H1 (cell line): ENCODE measurements around the gene PLIN1. TPM values are rescaled to one million over a fixed set of nuclear protein-coding genes. Genes with fewer than 3 reads are reported as not detected.
A peak's percentile ranks its signal among the peaks of the same experiment; 100 is the strongest.

Experiments
- CTCF ChIA-PET: fragments of 300-600 bp; sonication (Branson Sonifier 250); formaldehyde crosslinking; loops from one replicate; lab custom pipeline; 2021; ENCODE audit not compliant: partially characterized antibody; lab: Charles Lee
- POLR2A ChIA-PET: fragments of 300-600 bp; sonication (Branson Sonifier 250); formaldehyde crosslinking; loops from one replicate; lab custom pipeline; 2021; ENCODE audit warnings: inconsistent platforms; ENCODE audit not compliant: partially characterized antibody; lab: Charles Lee
- DNase-seq, 2 experiments: peaks; one replicate each; pipeline versions ENCODE4 v3.0.0 to v3.0.0-alpha.2; 2010 to 2022; ENCODE audit warnings: low spot score in 2 of 2, low read depth in 1 of 2, mixed read lengths in 1 of 2
- FAIRE-seq: peaks from 2 replicates; lab custom pipeline; 2011; peaks lifted over from hg19 to GRCh38; lab: Jason Lieb, UNC
- H2AFZ ChIP-seq: 2 replicates; pipeline ENCODE4 v1.8.1; 2012; ENCODE audit warnings: low read length, inconsistent platforms
- H2AK5ac ChIP-seq: 2 replicates; pipeline ENCODE4 v1.6.1; 2013; ENCODE audit warnings: low read depth, low read length
- H2BK120ac ChIP-seq: replicated peaks from 2 replicates; pipeline ENCODE3; 2013; ENCODE audit warnings: low read depth, low read length, inconsistent platforms
- H2BK12ac ChIP-seq: 2 replicates; pipeline ENCODE4 v1.6.1; 2013; ENCODE audit warnings: low read depth, low read length
- H2BK15ac ChIP-seq: 2 replicates; pipeline ENCODE4 v1.6.1; 2013; ENCODE audit warnings: low read length
- H2BK20ac ChIP-seq: 2 replicates; pipeline ENCODE4 v1.6.1; 2013; ENCODE audit warnings: low read length
- H2BK5ac ChIP-seq: 2 replicates; pipeline ENCODE4 v1.6.1; 2013; ENCODE audit warnings: low read depth, low read length
- H3K14ac ChIP-seq: 2 replicates; pipeline ENCODE4 v1.6.1; 2013; ENCODE audit warnings: inconsistent platforms; ENCODE audit not compliant: insufficient read length
- H3K18ac ChIP-seq: 2 replicates; pipeline ENCODE4 v1.6.1; 2013; ENCODE audit warnings: low read length; ENCODE audit errors: extremely low read depth
- H3K23ac ChIP-seq: 2 replicates; pipeline ENCODE4 v1.6.1; 2013; ENCODE audit warnings: inconsistent platforms; ENCODE audit not compliant: insufficient read length
- H3K23me2 ChIP-seq: 2 replicates; pipeline ENCODE4 v1.6.1; 2013; ENCODE audit warnings: low read depth, low read length
- H3K27ac ChIP-seq: 2 replicates; pipeline ENCODE4 v1.6.1; 2011; ENCODE audit warnings: low read depth, low read length, inconsistent platforms
- H3K27me3 ChIP-seq, 4 experiments: replicated peaks in 1 of 4; 1 replicate in 1 of 4; 2 replicates in 3 of 4; pipeline versions ENCODE4 v1.6.1 to v1.8.1; 2011 to 2013; ENCODE audit warnings: low read length in 3 of 4, mild to moderate bottlenecking in 3 of 4, inconsistent platforms in 2 of 4, mixed read lengths in 2 of 4, moderate library complexity in 1 of 4; ENCODE audit not compliant: control insufficient read depth in 3 of 4, insufficient read depth in 3 of 4; ENCODE audit errors: extremely low read depth in 1 of 4
- H3K36me3 ChIP-seq, 4 experiments: 2 replicates each; pipeline versions ENCODE4 v1.6.1 to v1.8.1; 2011 to 2013; ENCODE audit warnings: mild to moderate bottlenecking in 4 of 4, low read length in 3 of 4, moderate library complexity in 2 of 4, control low read depth in 1 of 4, inconsistent platforms in 1 of 4; ENCODE audit not compliant: insufficient read depth in 4 of 4, control insufficient read depth in 2 of 4
- H3K4ac ChIP-seq: replicated peaks from 2 replicates; pipeline ENCODE3; 2013; ENCODE audit warnings: low read length, low read depth, mixed read lengths, inconsistent platforms; ENCODE audit not compliant: insufficient read length
- H3K4me1 ChIP-seq, 4 experiments: replicated peaks in 1 of 4; 1 replicate in 1 of 4; 2 replicates in 3 of 4; pipeline versions ENCODE4 v1.6.1 to v1.8.1; 2011 to 2013; ENCODE audit warnings: low read length in 3 of 4, inconsistent platforms in 2 of 4, mixed read lengths in 1 of 4; ENCODE audit not compliant: insufficient read depth in 4 of 4, control insufficient read depth in 3 of 4
- H3K4me2 ChIP-seq, 2 experiments: 2 replicates each; pipeline versions ENCODE4 v1.6.1 to v1.8.1; 2011 to 2013; ENCODE audit warnings: low read depth in 2 of 2, low read length in 2 of 2, control low read depth in 1 of 2, inconsistent platforms in 1 of 2, mild to moderate bottlenecking in 1 of 2; ENCODE audit not compliant: insufficient read depth in 1 of 2
- H3K4me3 ChIP-seq, 4 experiments: fragments of 200-600, 300-600 bp in 1 of 4; sonication (generic), shearing (Covaris generic), sonication (Bioruptor Twin) in 1 of 4; 2 replicates each; pipeline versions ENCODE4 v1.5.1 to v1.8.1; 2011 to 2016; ENCODE audit warnings: low read length in 4 of 4, low read depth in 3 of 4, control low read depth in 2 of 4, inconsistent platforms in 2 of 4, mild to moderate bottlenecking in 2 of 4, mixed read lengths in 1 of 4, moderate library complexity in 1 of 4; ENCODE audit not compliant: insufficient read depth in 2 of 4; ENCODE audit errors: extremely low read depth in 1 of 4
- H3K56ac ChIP-seq: replicated peaks from 2 replicates; pipeline ENCODE3; 2013; ENCODE audit warnings: low read depth, mild to moderate bottlenecking, mixed read lengths, low read length, inconsistent platforms; ENCODE audit not compliant: insufficient read length
- H3K79me1 ChIP-seq: 2 replicates; pipeline ENCODE4 v1.6.1; 2013; ENCODE audit warnings: low read depth, low read length, control low read depth
- H3K79me2 ChIP-seq, 2 experiments: 2 replicates each; pipeline versions ENCODE4 v1.6.1 to v1.8.1; 2012 to 2013; ENCODE audit warnings: low read length in 2 of 2, mild to moderate bottlenecking in 2 of 2, inconsistent platforms in 1 of 2; ENCODE audit not compliant: insufficient read depth in 2 of 2, control insufficient read depth in 1 of 2
- H3K9ac ChIP-seq, 4 experiments: replicated peaks in 1 of 4; 1 replicate in 1 of 4; 2 replicates in 3 of 4; pipeline versions ENCODE4 v1.6.1 to v1.8.1; 2011 to 2013; ENCODE audit warnings: low read depth in 3 of 4, low read length in 3 of 4, control low read depth in 2 of 4, mild to moderate bottlenecking in 2 of 4, moderate library complexity in 2 of 4, inconsistent platforms in 1 of 4; ENCODE audit errors: extremely low read depth in 1 of 4
- H3K9me3 ChIP-seq, 2 experiments: 2 replicates each; pipeline versions ENCODE4 v1.6.1 to v1.8.1; 2012 to 2013; ENCODE audit warnings: mild to moderate bottlenecking in 2 of 2, moderate library complexity in 2 of 2, control low read depth in 1 of 2, inconsistent platforms in 1 of 2, low read depth in 1 of 2, low read length in 1 of 2, mixed read lengths in 1 of 2; ENCODE audit not compliant: insufficient read depth in 2 of 2
- H4K20me1 ChIP-seq, 2 experiments: replicated peaks in 1 of 2; 2 replicates each; pipeline versions ENCODE3 to v1.8.1; 2011 to 2013; ENCODE audit warnings: inconsistent platforms in 2 of 2, low read length in 2 of 2, mild to moderate bottlenecking in 1 of 2; ENCODE audit not compliant: insufficient read depth in 2 of 2, control insufficient read depth in 1 of 2
- H4K5ac ChIP-seq: 2 replicates; pipeline ENCODE4 v1.6.1; 2013; ENCODE audit warnings: low read length, low read depth, mixed read lengths, inconsistent platforms; ENCODE audit not compliant: insufficient read length
- H4K8ac ChIP-seq: 2 replicates; pipeline ENCODE4 v1.8.0; 2013; ENCODE audit warnings: mild to moderate bottlenecking, moderate library complexity, low read length, inconsistent platforms; ENCODE audit not compliant: insufficient read depth; ENCODE audit errors: extremely low read depth
- H4K91ac ChIP-seq: replicated peaks from 2 replicates; pipeline ENCODE3; 2013; ENCODE audit warnings: low read length, mixed read lengths, inconsistent platforms; ENCODE audit not compliant: insufficient read length
- ATF2 ChIP-seq: IDR thresholded peaks from 2 replicates; pipeline ENCODE4 v1.6.1; 2012; ENCODE audit warnings: low read length, inconsistent platforms
- BRCA1 ChIP-seq: IDR thresholded peaks from 2 replicates; pipeline ENCODE4 v1.6.1; 2012; ENCODE audit warnings: low read depth, low read length, improper control_type of control experiment
- CEBPB ChIP-seq: IDR thresholded peaks from 2 replicates; pipeline ENCODE4 v1.6.1; 2012; ENCODE audit warnings: low read depth, low read length
- FOSL1 ChIP-seq: IDR thresholded peaks from 2 replicates; pipeline ENCODE4 v1.6.1; 2011; ENCODE audit warnings: mild to moderate bottlenecking, low read depth, low read length, moderate library complexity; ENCODE audit not compliant: insufficient read depth
- GTF2F1 ChIP-seq: IDR thresholded peaks from 2 replicates; pipeline ENCODE4 v1.6.1; 2012; ENCODE audit warnings: low read depth, low read length, improper control_type of control experiment, borderline replicate concordance
- JUN ChIP-seq: IDR thresholded peaks from 2 replicates; pipeline ENCODE4 v1.6.1; 2011; ENCODE audit warnings: low read depth, mild to moderate bottlenecking, improper control_type of control experiment, low read length
- PHF8 ChIP-seq: fragments of 200-600 bp; sonication (generic); conservative IDR thresholded peaks from 2 replicates; pipeline ENCODE4 v1.7.1; 2012; ENCODE audit warnings: low read depth, mild to moderate bottlenecking, inconsistent platforms, low read length, moderate library complexity
- SIN3A ChIP-seq, 2 experiments: IDR thresholded peaks in 1 of 2; conservative IDR thresholded peaks in 1 of 2; 2 replicates each; pipeline ENCODE4 v1.6.1; 2011 to 2012; ENCODE audit warnings: low read length in 2 of 2, improper control_type of control experiment in 1 of 2, low read depth in 1 of 2, mild to moderate bottlenecking in 1 of 2
- SP4 ChIP-seq: IDR thresholded peaks from 2 replicates; pipeline ENCODE4 v1.6.1; 2012; ENCODE audit warnings: low read length, inconsistent platforms
- SRF ChIP-seq: IDR thresholded peaks from 2 replicates; pipeline ENCODE4 v1.6.1; 2011; ENCODE audit warnings: mild to moderate bottlenecking, low read depth, low read length, moderate library complexity
- TAF7 ChIP-seq: optimal IDR thresholded peaks from 2 replicates; pipeline ENCODE3; 2011; ENCODE audit warnings: low read depth, mild to moderate bottlenecking, inconsistent platforms, low read length, moderate library complexity, borderline replicate concordance
- TCF12 ChIP-seq: IDR thresholded peaks from 2 replicates; pipeline ENCODE4 v1.6.1; 2011; ENCODE audit warnings: low read depth, mild to moderate bottlenecking, low read length
- WGBS, 2 experiments: shearing (Covaris generic) in 1 of 2; methylation state at CpG; one replicate each; pipeline versions ENCODE4 v1.1.6 to v1.1.7; 2013 to 2015; ENCODE audit warnings: low lambda C conversion rate in 2 of 2, mixed read lengths in 2 of 2, inconsistent platforms in 1 of 2, low coverage in 1 of 2, missing lambda C conversion rate in 1 of 2; ENCODE audit not compliant: insufficient replicate concordance in 2 of 2, insufficient coverage in 1 of 2, insufficient read length in 1 of 2; ENCODE audit errors: extremely low coverage in 1 of 2, missing lambda C conversion rate in 1 of 2; 5-methylcytosine and 5-hydroxymethylcytosine counted together
- polyA plus RNA-seq, 7 experiments: library from polyadenylated mRNA; depleted of rRNA in 3 of 7; stranded (reverse) in 5 of 7; unstranded in 2 of 7; fragments of >200 nt in 5 of 7; fragments of 200-250 nt in 2 of 7; gene quantifications; 1 replicate in 5 of 7; 2 replicates in 1 of 7; 4 replicates in 1 of 7; pipeline versions ENCODE4 v1.2.1 to v1.2.3, GENCODE V29; 2011 to 2013; ENCODE audit warnings: missing spikeins in 2 of 7, mixed read lengths in 2 of 7
- total RNA-seq: library from RNA; stranded (reverse); fragmentation: NEBNext Ultra II Directional; extraction: Animal tissue kit (Norgen Biotek cat#: 25700); gene quantifications from 2 replicates; pipeline ENCODE4 v1.2.1, GENCODE V29; 2021

PLIN1 gene
- total and polyA plus RNA-seq, 2 of the 8 experiments (the other 6 are each of a cell fraction or from before 2014, with no cell fraction given) = 0.33 TPM; not detected in 1

GRCh38 chr15:89654301-89654761 is 24.8 kb downstream of the PLIN1 start:
- Histone ChIP-seq H2BK20ac (no peak overlapping the region), H3K4me1 (peaks cover 0 to 2% (median under 1%) of the 10 kb centered on the region in 4 experiments; a peak in 2 of 7 replicates), H3K9me3 (no peaks in the 10 kb centered on the region), H4K5ac (no peak overlapping the region), H2AK5ac (no peak overlapping the region), H3K18ac (no peak overlapping the region; the same call in 1 of the 2 replicates), H2BK120ac (no peak overlapping the region), H4K8ac (no peak overlapping the region; the same call in 1 of the 2 replicates), H4K20me1 (peaks cover 3 to 5% of the 10 kb centered on the region in 2 experiments), H2AFZ (no peak overlapping the region), H4K91ac (no peak overlapping the region), H3K36me3 (no peaks in the 10 kb centered on the region), H3K14ac (no peak overlapping the region), H3K27ac (no peak overlapping the region), H3K27me3 (no peaks in the 10 kb centered on the region), H3K4me3 (peak overlapping the region; percentile 72 to 92 (median 82)), H3K4me2 (peak overlapping the region; percentile 94 to 99), H3K79me1 (peaks cover 8% of the 10 kb centered on the region; the same call in 1 of the 2 replicates), H3K56ac (no peak overlapping the region), H3K23me2 (peaks cover 5% of the 10 kb centered on the region; the same call in 1 of the 2 replicates), H3K23ac (no peak overlapping the region), H3K9ac (peak overlapping the region in 3 of 4 experiments; percentile 76 to 81 (median 78); a peak in 3 of 7 replicates), H3K79me2 (peaks cover 0 to 8% of the 10 kb centered on the region in 2 experiments; a peak in 2 of 4 replicates), H2BK15ac (no peak overlapping the region), H2BK5ac (no peak overlapping the region), H3K4ac (no peak overlapping the region), H2BK12ac (no peak overlapping the region)
- POLR2A ChIA-PET = interaction anchor here (0.6 to 1.8 kb wide), 3 partner anchors 9 to 448 kb away, joined by 3 to 9 read pairs (median 4); no protein-coding TSS in a partner anchor
- WGBS, 2 experiments = 29% methylated on average over 13 of the region's 14 CpGs; no CpG with 5 or more reads in 1 of the 2 experiments
- no peak for TF ChIP-seq BRCA1
- no peak for TF ChIP-seq CEBPB
- no peak for TF ChIP-seq TAF7
- TF ChIP-seq JUN = no peak
- TF ChIP-seq PHF8 = no peak
- no peak for TF ChIP-seq SRF
- TF ChIP-seq TCF12 = no peak
- no peak for TF ChIP-seq SP4
- TF ChIP-seq GTF2F1 = no peak
- TF ChIP-seq FOSL1 = no peak
- no peak for TF ChIP-seq SIN3A (conservative IDR thresholded peaks at IDR 0.05 in 1 of 2, IDR thresholded peaks at IDR 0.05 in 1 of 2; ENCODE audit: low read depth in 1 of 2, low read length in 2 of 2)
- no peak for TF ChIP-seq ATF2
- FAIRE-seq (no peak), DNase-seq (no peak)
- CTCF ChIA-PET = interaction anchor here (0.6 to 1.3 kb wide), 2 partner anchors 11 to 1180 kb away, joined by 3 to 6 read pairs; no protein-coding TSS in a partner anchor
